ENCODE results near the gene NPHS2. TPM values are rescaled to one million over a fixed set of nuclear protein-coding genes. Genes with fewer than 3 reads are reported as not detected.

NPHS2 gene
- polyA plus RNA-seq, 1 donor from 2014 or later, result not detected

DNA sequence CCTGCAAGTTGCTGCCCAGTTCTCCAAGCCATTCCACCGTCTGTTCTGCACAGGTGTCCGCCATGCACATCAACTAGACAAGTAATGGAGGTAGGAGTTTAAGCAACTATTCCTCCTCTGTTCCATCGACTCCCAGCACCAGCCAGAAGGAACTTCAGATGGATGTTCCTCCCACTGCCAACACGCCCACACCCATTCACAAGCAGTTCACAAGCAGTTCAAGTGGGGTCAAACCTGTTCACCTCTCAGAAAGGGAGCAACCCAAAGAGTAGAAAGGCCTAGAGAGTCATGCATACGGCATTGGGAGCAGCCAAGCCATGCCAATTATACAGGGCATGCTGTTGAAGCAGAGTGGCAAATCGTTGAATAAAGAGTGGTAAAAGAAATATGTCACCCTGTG is 11.6 kb upstream of the NPHS2 start:
- TF ChIP-seq EZH2 (IDR thresholded peaks at IDR 0.05; ENCODE audit: borderline replicate concordance, insufficient read depth, low read length, poor library complexity, severe bottlenecking) (no peak), SMC3 (conservative IDR thresholded peaks at IDR 0.05; ENCODE audit: poor library complexity) (no peak), RAD21 (conservative IDR thresholded peaks at IDR 0.05) (no peak), EP300 (conservative IDR thresholded peaks at IDR 0.05; ENCODE audit: poor library complexity, severe bottlenecking) (no peak), MXI1 (conservative IDR thresholded peaks at IDR 0.05; ENCODE audit: poor library complexity, severe bottlenecking) (no peak), POLR2AphosphoS5 (IDR thresholded peaks at IDR 0.05) (no peak), TAF1 (IDR thresholded peaks at IDR 0.05; ENCODE audit: low read depth) (no peak)
- TF ChIP-seq, protein P1, sequence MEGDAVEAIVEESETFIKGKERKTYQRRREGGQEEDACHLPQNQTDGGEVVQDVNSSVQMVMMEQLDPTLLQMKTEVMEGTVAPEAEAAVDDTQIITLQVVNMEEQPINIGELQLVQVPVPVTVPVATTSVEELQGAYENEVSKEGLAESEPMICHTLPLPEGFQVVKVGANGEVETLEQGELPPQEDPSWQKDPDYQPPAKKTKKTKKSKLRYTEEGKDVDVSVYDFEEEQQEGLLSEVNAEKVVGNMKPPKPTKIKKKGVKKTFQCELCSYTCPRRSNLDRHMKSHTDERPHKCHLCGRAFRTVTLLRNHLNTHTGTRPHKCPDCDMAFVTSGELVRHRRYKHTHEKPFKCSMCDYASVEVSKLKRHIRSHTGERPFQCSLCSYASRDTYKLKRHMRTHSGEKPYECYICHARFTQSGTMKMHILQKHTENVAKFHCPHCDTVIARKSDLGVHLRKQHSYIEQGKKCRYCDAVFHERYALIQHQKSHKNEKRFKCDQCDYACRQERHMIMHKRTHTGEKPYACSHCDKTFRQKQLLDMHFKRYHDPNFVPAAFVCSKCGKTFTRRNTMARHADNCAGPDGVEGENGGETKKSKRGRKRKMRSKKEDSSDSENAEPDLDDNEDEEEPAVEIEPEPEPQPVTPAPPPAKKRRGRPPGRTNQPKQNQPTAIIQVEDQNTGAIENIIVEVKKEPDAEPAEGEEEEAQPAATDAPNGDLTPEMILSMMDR (IDR thresholded peaks at IDR 0.05; ENCODE audit: poor library complexity, severe bottlenecking), result no peak
- TF ChIP-seq, protein P2, sequence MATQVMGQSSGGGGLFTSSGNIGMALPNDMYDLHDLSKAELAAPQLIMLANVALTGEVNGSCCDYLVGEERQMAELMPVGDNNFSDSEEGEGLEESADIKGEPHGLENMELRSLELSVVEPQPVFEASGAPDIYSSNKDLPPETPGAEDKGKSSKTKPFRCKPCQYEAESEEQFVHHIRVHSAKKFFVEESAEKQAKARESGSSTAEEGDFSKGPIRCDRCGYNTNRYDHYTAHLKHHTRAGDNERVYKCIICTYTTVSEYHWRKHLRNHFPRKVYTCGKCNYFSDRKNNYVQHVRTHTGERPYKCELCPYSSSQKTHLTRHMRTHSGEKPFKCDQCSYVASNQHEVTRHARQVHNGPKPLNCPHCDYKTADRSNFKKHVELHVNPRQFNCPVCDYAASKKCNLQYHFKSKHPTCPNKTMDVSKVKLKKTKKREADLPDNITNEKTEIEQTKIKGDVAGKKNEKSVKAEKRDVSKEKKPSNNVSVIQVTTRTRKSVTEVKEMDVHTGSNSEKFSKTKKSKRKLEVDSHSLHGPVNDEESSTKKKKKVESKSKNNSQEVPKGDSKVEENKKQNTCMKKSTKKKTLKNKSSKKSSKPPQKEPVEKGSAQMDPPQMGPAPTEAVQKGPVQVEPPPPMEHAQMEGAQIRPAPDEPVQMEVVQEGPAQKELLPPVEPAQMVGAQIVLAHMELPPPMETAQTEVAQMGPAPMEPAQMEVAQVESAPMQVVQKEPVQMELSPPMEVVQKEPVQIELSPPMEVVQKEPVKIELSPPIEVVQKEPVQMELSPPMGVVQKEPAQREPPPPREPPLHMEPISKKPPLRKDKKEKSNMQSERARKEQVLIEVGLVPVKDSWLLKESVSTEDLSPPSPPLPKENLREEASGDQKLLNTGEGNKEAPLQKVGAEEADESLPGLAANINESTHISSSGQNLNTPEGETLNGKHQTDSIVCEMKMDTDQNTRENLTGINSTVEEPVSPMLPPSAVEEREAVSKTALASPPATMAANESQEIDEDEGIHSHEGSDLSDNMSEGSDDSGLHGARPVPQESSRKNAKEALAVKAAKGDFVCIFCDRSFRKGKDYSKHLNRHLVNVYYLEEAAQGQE (IDR thresholded peaks at IDR 0.05; ENCODE audit: borderline replicate concordance), result no peak
- Histone ChIP-seq H3K27me3 (ENCODE audit: insufficient read depth, low read depth, low read length) (peaks cover 8% of the 10 kb centered on the region), H3K79me2 (replicated peaks; ENCODE audit: insufficient read depth, low read length) (no peaks in the 10 kb centered on the region), H3K4me3 (ENCODE audit: low read length) (no peak overlapping the region), H3K4me2 (ENCODE audit: low read length) (no peak overlapping the region), H3F3A (ENCODE audit: insufficient read depth, low read length, poor library complexity, severe bottlenecking) (no peaks in the 10 kb centered on the region), H3K9ac (ENCODE audit: low read length) (no peak overlapping the region), H3K27ac (ENCODE audit: low read length) (no peak overlapping the region), H3K36me3 (ENCODE audit: insufficient read depth, low read length) (no peaks in the 10 kb centered on the region), H2AFZ (ENCODE audit: low read depth, low read length) (no peak overlapping the region), H3K9me3 (ENCODE audit: low read length) (no peaks in the 10 kb centered on the region), H4K20me1 (ENCODE audit: insufficient read depth) (no peaks in the 10 kb centered on the region), H3K9me2 (ENCODE audit: insufficient read depth, low read length) (no peaks in the 10 kb centered on the region)

DNA sequence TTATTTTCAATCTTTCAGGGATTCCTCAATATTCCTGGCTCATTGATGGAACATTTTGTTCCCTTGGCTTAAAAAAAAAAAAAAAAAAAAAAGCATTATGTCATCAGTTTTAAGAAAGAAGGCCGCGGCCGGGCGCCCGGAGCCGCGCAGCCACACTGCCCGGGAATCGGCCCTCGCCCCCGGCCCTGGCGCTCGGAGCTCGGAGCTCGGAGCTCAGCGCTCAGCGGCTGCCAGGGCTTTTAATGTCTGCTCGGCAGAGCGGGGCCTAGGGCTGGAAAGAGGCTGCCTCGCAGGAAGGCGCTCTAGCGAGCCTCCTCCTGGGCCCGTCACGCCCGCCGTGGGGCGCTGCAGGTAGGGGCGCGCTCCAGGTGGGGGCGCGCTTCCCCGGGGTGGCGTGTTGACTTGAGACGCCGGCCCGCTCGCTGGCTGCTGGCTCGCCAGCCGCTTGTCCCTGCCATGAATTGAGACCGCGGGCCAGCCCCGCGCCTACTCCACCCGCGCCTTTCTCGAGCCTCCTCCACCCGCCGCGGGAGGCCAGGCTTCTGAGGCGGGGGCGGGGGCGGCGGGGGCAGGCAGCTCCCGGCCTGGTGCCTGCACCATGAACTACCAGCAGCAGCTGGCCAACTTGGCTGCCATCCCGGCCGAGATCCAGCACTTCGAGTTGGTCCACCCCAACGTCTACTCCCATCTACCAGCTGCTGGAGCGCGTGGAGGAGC is 10.5 kb upstream of the NPHS2 start:
- no peak overlapping the region for H3K27ac ChIP-seq (ENCODE audit: low read length)
- H3K4me3 ChIP-seq (ENCODE audit: low read length), result peak overlapping the region; percentile 21
- H3K27me3 ChIP-seq (ENCODE audit: insufficient read depth, low read depth, low read length), result no peaks in the 10 kb centered on the region
- H4K20me1 ChIP-seq (ENCODE audit: insufficient read depth), result no peaks in the 10 kb centered on the region
- H3K79me2 ChIP-seq (replicated peaks; ENCODE audit: insufficient read depth, low read length), result no peaks in the 10 kb centered on the region
- no peaks in the 10 kb centered on the region for H3F3A ChIP-seq (ENCODE audit: insufficient read depth, low read length, poor library complexity, severe bottlenecking)
- TF ChIP-seq, protein P2 (IDR thresholded peaks at IDR 0.05; ENCODE audit: borderline replicate concordance), result no peak
- TF ChIP-seq, protein P1 (IDR thresholded peaks at IDR 0.05; ENCODE audit: poor library complexity, severe bottlenecking), result no peak
- TF ChIP-seq TAF1 (IDR thresholded peaks at IDR 0.05; ENCODE audit: low read depth), result no peak
- TF ChIP-seq EZH2 (IDR thresholded peaks at IDR 0.05; ENCODE audit: borderline replicate concordance, insufficient read depth, low read length, poor library complexity, severe bottlenecking), result no peak
- TF ChIP-seq SMC3 (conservative IDR thresholded peaks at IDR 0.05; ENCODE audit: poor library complexity), result no peak
- TF ChIP-seq POLR2AphosphoS5 (IDR thresholded peaks at IDR 0.05), result no peak
- no peak for TF ChIP-seq MXI1 (conservative IDR thresholded peaks at IDR 0.05; ENCODE audit: poor library complexity, severe bottlenecking)
- no peak for TF ChIP-seq RAD21 (conservative IDR thresholded peaks at IDR 0.05)
- no peak for TF ChIP-seq EP300 (conservative IDR thresholded peaks at IDR 0.05; ENCODE audit: poor library complexity, severe bottlenecking)
- no peak overlapping the region for H3K9ac ChIP-seq (ENCODE audit: low read length)
- no peaks in the 10 kb centered on the region for H3K9me3 ChIP-seq (ENCODE audit: low read length)
- H3K36me3 ChIP-seq (ENCODE audit: insufficient read depth, low read length), result no peaks in the 10 kb centered on the region
- no peak overlapping the region for H3K4me2 ChIP-seq (ENCODE audit: low read length)
- no peak overlapping the region for H2AFZ ChIP-seq (ENCODE audit: low read depth, low read length)
- H3K9me2 ChIP-seq (ENCODE audit: insufficient read depth, low read length), result no peaks in the 10 kb centered on the region

Measured in neural cell (in vitro differentiated cells).